Glomerular visceral epithelial cell (primary cell): ENCODE measurements around the gene ARHGDIG.
"Not testable (repeated sequence)": the region's sequence is repeated elsewhere in the genome, so short reads cannot be mapped to it uniquely, and the experiment has no call there.

ENCODE experiments used
- DNase-seq: peaks from one replicate; pipeline ENCODE4 v3.0.0-alpha.2; 2016; ENCODE audit errors: extremely low spot score

Gene ARHGDIG

GRCh38 chr16:330741-331140 is 50.4 kb downstream of the ARHGDIG start:
- DNase-seq: no peak

- not testable (repeated sequence) for DNase-seq
Measured at GRCh38 chr16:331181-331814, 50.9 kb downstream of the ARHGDIG start.
